CD1c-positive myeloid dendritic cell (primary cell): ENCODE data around the gene KCNK18.
"Not testable (repeated sequence)": the region's sequence is repeated elsewhere in the genome, so short reads cannot be mapped to it uniquely, and the experiment has no call there.

Source experiments
- DNase-seq: peaks from one replicate; pipeline ENCODE4 v3.0.0-alpha.2; 2016; ENCODE audit errors: extremely low spot score

The KCNK18 gene

GRCh38 chr10:117170244-117170643 lies 27.0 kb upstream of the KCNK18 start:
- no peak for DNase-seq

GRCh38 chr10:117174439-117175214 lies 22.7 kb upstream of the KCNK18 start:
- DNase-seq = peak; percentile 94

- no peak for DNase-seq
These were observed 21.9 kb upstream of the KCNK18 start for GRCh38 chr10:117175215-117175900.

GRCh38 chr10:117175901-117176534 lies 21.3 kb upstream of the KCNK18 start:
- peak; percentile 83 for DNase-seq

- no peak for DNase-seq
These were observed 19.1 kb upstream of the KCNK18 start for GRCh38 chr10:117178190-117178589.

GRCh38 chr10:117184296-117184695 lies 13.0 kb upstream of the KCNK18 start:
- no peak for DNase-seq

- no peak for DNase-seq
These were observed 12.5 kb upstream of the KCNK18 start for GRCh38 chr10:117184821-117185220.

GRCh38 chr10:117185817-117186216 lies 11.5 kb upstream of the KCNK18 start:
- not testable (repeated sequence) for DNase-seq

- no peak for DNase-seq
These were observed 10.3 kb upstream of the KCNK18 start for GRCh38 chr10:117186832-117187615.

- no peak for DNase-seq
These were observed 8.9 kb upstream of the KCNK18 start for GRCh38 chr10:117188371-117188770.

- DNase-seq = no peak
These were observed 7.7 kb upstream of the KCNK18 start for GRCh38 chr10:117189557-117189956.

- DNase-seq = no peak
These were observed 799 bp downstream of the KCNK18 start for GRCh38 chr10:117198088-117198487.

GRCh38 chr10:117201826-117202225 lies 4.5 kb downstream of the KCNK18 start:
- DNase-seq = no peak

- DNase-seq = no peak
These were observed 7.0 kb downstream of the KCNK18 start for GRCh38 chr10:117204316-117204715.

- DNase-seq = no peak
These were observed 14.9 kb downstream of the KCNK18 start for GRCh38 chr10:117212176-117212575.

- no peak for DNase-seq
These were observed 17.1 kb downstream of the KCNK18 start for GRCh38 chr10:117214401-117214800.

- DNase-seq = no peak
These were observed 17.8 kb downstream of the KCNK18 start for GRCh38 chr10:117215079-117215478.

- DNase-seq = no peak
These were observed 18.7 kb downstream of the KCNK18 start for GRCh38 chr10:117216028-117216427.

- DNase-seq = peak; percentile 82
These were observed 19.4 kb downstream of the KCNK18 start for GRCh38 chr10:117216611-117217195.

GRCh38 chr10:117217196-117217761 lies 20.0 kb downstream of the KCNK18 start:
- DNase-seq = peak; percentile 3

- DNase-seq = no peak
These were observed 21.4 kb downstream of the KCNK18 start for GRCh38 chr10:117218654-117219053.
